COR-L47 (cell line): ENCODE measurements around the gene UPF2.
"Not testable (repeated sequence)": the region's sequence is repeated elsewhere in the genome, so short reads cannot be mapped to it uniquely, and the experiment has no call there.

Source experiments
- DNase-seq: peaks from one replicate; lab custom pipeline; 2025; lab: John Stamatoyannopoulos, UW

UPF2 gene, protein sequence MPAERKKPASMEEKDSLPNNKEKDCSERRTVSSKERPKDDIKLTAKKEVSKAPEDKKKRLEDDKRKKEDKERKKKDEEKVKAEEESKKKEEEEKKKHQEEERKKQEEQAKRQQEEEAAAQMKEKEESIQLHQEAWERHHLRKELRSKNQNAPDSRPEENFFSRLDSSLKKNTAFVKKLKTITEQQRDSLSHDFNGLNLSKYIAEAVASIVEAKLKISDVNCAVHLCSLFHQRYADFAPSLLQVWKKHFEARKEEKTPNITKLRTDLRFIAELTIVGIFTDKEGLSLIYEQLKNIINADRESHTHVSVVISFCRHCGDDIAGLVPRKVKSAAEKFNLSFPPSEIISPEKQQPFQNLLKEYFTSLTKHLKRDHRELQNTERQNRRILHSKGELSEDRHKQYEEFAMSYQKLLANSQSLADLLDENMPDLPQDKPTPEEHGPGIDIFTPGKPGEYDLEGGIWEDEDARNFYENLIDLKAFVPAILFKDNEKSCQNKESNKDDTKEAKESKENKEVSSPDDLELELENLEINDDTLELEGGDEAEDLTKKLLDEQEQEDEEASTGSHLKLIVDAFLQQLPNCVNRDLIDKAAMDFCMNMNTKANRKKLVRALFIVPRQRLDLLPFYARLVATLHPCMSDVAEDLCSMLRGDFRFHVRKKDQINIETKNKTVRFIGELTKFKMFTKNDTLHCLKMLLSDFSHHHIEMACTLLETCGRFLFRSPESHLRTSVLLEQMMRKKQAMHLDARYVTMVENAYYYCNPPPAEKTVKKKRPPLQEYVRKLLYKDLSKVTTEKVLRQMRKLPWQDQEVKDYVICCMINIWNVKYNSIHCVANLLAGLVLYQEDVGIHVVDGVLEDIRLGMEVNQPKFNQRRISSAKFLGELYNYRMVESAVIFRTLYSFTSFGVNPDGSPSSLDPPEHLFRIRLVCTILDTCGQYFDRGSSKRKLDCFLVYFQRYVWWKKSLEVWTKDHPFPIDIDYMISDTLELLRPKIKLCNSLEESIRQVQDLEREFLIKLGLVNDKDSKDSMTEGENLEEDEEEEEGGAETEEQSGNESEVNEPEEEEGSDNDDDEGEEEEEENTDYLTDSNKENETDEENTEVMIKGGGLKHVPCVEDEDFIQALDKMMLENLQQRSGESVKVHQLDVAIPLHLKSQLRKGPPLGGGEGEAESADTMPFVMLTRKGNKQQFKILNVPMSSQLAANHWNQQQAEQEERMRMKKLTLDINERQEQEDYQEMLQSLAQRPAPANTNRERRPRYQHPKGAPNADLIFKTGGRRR

GRCh38 chr10:12042797-12043651 lies at the start of gene UPF2:
Gene UPF2, minus strand, starts transcription at chr10:12042809. Its CDS starts 7,386 bp downstream, at chr10:12035423.
- peak; percentile 89 for DNase-seq

GRCh38 chr10:12091421-12091820 lies 48.8 kb upstream of the UPF2 start:
- DNase-seq = no peak

DNA sequence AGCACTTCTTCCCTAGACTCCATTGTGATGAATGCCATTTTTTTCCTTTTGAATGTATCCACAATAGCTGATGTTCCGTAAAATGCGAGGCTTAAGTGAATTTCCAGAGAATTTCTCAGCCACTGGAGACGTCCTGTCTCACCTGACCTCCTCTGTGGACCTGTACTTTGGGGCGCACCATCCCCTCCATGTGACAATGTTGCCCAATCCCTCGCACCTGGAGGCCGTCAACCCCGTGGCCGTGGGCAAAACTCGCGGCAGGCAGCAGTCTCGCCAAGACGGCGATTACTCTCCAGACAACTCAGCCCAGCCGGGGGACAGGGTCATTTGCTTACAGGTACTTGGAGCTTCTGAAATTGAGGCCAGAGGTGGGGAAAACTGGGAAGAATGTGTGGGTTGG lies 46.3 kb upstream of the UPF2 start:
- no peak for DNase-seq

- no peak for DNase-seq
These were observed 39.4 kb upstream of the UPF2 start for GRCh38 chr10:12081879-12082557.

DNA sequence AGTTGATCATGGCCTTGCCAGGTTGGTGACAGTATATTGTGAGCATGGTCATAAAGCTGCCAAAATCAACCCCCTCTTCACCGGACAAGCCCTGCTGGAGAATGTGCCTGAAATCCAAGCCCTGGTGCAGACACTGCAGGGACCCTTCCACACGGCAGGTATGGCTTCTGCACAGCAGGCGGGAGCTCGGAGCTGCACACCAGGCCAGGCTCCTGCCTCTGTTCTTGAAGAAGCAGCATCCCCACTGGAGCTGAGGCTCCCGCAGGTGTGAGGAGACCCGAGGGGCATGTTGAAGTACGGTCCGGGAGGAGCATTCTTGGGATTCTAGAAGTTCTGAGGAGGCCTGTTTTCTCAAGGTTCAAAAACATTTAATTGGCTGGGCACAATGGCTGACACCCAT lies 38.9 kb upstream of the UPF2 start:
- no peak for DNase-seq

DNA sequence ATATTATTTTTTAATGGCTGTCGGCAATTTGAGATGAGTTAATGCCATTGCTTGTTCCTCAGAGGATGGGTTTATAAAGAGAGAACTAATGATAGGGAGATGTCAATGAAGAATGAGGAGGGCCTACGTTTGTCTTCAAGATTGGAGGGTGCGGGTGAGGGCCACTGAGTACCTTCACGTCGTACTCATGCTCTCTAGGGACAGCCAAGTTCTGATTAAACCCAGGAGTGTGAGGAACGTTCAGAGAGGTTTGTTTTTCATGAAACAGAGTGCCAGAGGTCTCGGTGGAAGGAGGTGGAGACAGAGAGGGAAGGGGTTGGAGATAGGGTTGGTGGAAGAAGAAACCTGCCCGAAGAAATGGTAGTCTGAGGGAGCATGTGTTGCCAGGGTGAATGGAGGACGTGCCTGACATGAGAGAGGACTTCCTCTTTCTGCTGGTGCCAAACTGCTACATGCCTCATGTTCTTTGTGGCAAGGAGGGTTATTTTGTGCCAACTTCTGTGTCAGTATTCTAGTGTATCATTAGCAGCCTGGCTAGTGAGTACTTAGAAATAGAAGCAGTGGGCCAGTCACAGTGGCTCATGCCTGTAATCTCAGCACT lies 35.1 kb upstream of the UPF2 start:
- no peak for DNase-seq

- DNase-seq = no peak
These were observed 30.9 kb upstream of the UPF2 start for GRCh38 chr10:12073526-12073925.

DNA sequence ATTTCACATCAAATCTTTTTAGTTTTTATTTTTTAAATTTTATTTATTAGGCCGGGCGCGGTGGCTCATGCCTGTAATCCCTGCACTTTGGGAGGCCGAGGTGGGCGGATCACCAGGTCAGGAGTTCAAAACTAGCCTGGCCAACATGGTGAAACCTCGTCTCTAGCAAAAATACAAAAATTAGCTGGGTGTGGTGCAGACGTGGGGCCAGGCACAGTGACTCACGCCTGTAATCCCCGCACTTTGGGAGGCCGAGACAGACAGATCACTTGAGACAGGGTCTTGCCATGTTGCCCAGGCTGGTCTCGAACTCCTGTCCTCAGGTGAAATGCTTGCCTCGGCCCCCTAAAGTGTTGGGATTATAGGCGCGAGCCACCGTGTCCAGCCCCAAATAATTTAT lies 28.8 kb upstream of the UPF2 start:
- DNase-seq = not testable (repeated sequence)

DNA sequence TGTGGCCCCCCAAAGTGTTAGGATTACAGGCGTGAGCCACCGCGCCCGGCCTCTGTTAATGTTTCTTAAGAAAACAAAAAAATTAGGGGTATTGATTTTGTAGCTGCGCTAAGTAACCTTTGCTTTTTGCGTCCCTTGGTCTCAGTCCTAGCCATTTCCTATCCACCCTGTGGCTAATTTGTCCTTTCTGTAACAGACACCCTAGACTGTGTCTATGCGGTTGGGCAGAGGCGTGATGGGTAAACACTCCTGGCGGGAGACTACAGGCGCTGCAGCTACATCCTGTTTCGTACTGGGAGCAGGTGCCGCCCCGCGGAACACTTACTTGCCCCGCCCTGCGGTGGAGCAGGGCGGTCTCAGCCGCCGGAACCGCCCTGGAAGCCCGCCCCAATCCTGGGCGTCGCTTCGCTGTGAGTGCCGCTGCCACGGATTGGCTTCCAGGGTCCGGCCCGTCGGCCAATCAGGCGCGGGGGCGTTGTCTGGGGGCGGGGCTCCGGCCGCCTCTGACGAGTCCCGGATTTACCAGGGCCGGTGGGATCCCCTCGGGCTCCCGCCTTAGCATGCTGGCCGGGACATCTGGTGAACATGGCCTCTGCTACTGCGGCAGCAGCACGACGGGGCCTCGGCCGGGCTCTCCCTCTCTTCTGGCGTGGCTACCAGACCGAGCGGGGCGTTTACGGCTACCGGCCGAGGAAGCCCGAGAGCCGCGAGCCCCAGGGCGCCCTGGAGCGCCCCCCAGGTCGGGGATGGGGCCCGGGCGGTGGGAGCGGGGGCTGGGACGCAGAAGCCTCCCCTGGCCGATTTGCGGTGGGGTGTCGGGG lies 26.1 kb upstream of the UPF2 start, which contains the start of gene DHTKD1:
TSS of gene DHTKD1 (plus strand) at position 506 of the 821 bp plus-strand sequence. CDS start at position 586, 80 bp downstream.
- peak; percentile 90 for DNase-seq

GRCh38 chr10:12067336-12067735 lies 24.7 kb upstream of the UPF2 start:
- DNase-seq = no peak

DNA sequence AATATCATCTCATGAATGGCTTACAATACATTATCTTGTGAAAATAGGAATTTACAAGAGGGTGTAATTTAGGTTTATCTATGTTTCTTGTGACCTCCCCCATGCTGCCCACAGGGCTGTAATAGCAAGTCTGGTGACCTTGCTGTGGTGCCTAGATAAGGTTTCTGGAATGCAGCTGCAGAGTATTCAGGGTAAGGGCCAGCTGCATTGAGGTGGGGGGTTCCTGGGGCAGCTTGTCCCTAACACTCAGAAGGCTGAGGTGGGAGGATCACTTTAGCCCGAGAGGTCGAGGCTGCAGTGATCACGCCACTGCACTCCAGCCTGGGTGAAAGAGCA lies 20.8 kb upstream of the UPF2 start:
- no peak for DNase-seq

GRCh38 chr10:12062754-12063482 lies 20.3 kb upstream of the UPF2 start:
- no peak for DNase-seq

GRCh38 chr10:12061124-12061523 lies 18.5 kb upstream of the UPF2 start:
- no peak for DNase-seq

DNA sequence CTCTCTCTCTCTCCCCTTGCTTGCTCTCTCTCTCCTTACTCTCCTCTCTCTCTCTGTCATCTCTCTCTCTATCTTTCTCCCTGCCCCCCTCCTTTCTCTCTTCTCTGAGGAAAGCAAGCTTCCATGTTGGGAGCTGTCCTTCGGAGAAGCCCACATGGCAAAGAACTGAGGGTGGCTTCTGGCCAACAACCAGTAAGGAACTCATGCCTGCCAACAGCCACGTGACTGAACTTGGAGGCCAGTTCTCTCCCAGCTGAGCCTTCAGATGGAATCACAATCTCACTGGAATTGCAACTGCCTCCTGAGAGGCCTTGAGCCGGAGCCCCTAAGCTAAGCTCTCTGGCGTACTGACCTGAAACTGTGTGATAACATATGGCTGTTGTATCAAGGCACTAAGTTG lies 14.1 kb upstream of the UPF2 start:
- no peak for DNase-seq

GRCh38 chr10:12055732-12056131 lies 13.1 kb upstream of the UPF2 start:
- no peak for DNase-seq

GRCh38 chr10:12051241-12051640 lies 8.6 kb upstream of the UPF2 start:
- DNase-seq = no peak

DNA sequence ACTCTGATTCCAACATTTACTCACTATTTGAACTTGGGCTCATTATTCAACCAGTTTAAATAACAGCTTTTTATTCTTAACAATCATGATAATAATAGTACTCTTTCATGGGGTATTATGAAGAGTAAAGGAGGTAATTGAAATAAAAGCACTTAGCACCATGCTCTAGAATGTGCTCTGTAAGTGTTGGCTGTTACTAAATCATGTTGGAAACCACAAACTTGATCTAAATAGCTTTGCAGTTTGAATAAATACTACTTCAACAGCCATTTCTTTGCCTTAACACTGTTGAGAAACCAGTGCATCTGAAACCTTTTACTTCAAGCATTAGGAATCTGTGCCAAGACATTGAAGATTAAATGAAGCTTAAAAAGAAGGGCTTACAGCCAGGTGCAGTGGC lies 7.9 kb upstream of the UPF2 start:
- no peak for DNase-seq

GRCh38 chr10:12048547-12048946 lies 5.9 kb upstream of the UPF2 start:
- no peak for DNase-seq

GRCh38 chr10:12045596-12045995 lies 3.0 kb upstream of the UPF2 start:
- DNase-seq = no peak
